G401.6 (cell line): ENCODE results near the gene TINAGL1.

ENCODE experiments used
- FAIRE-seq: peaks from 2 replicates; lab custom pipeline; 2012; peaks lifted over from hg19 to GRCh38; lab: Jason Lieb, UNC

The TINAGL1 gene

DNA sequence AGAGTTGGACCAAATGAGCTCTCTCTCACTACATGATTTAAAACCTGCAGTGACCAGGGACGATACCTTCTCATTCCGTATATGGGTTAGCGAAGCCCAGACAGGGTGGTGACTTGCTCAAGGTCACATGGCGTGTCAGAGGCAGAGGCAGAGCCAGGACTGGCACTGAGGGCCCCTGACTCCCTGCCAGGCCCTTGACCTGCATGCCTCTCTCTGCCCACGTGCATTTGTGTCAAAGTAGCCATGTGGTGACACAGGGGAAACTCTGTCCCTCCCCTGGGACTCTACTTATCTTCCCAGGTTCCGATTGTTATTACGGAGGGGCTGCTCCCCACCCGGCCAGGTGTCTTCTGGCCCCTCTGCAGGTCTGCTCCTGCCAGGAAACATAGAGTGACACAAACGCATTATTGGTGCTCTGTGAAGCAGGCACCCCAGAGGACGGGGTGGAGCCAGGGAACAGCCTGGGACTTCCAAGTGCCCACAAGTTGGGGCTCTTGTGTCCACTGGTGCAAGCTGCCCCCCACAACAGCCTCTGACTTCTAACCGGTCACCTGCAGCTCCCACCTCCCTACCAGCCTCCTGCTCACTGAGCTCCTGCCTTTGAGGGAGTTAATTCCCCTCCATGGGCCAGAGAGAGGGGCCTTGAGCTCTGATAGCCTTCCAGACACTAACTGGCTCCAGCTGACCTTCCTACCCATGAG lies 7.3 kb upstream of the TINAGL1 start:
- no peak for FAIRE-seq

DNA sequence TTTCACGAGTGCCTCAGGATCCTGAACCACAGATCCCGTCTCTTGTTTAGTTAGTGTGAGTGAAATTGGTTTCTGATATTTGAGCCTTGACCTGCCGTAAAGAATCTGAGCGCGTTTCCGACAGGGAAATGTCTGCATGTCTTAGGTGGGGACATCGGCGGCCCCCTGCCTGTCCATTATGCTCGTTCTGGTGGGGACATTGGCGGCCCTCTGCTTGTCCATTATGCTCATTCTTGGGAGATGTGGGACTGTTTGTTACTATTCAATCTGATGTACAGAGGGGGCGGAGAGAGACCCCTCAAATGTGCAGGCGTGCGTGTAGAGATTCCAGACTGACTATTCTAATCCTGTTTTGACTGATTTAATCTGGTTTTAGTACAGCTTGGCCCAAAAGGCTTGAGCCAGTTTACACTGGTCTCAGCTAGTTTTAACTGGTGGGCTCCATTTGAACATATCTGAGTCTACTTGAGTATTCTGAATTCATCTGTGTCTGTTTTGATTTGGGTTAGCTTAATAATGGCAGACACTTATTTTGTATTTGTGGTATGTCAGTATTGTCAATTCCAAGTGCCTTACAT lies 6.6 kb upstream of the TINAGL1 start:
- FAIRE-seq, result no peak

DNA sequence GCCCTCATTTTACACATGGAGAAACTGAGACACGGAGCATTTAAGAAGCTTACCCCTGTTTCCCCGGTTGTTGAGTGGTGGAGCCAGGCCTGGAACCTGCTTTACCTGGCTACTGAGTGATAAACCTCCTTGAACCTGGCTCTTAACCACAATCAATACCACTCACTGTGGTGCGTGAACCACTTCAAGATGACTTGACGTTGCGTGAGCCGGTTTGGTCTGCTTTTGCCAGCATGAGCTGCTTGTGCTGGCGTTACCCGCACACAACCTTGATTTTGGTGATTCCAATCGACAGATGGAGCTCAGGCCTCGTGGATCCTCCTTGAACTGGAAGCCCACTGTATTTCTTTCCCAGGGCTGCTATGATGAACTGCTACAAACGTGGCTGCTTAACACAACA lies 6.1 kb upstream of the TINAGL1 start:
- no peak for FAIRE-seq

DNA sequence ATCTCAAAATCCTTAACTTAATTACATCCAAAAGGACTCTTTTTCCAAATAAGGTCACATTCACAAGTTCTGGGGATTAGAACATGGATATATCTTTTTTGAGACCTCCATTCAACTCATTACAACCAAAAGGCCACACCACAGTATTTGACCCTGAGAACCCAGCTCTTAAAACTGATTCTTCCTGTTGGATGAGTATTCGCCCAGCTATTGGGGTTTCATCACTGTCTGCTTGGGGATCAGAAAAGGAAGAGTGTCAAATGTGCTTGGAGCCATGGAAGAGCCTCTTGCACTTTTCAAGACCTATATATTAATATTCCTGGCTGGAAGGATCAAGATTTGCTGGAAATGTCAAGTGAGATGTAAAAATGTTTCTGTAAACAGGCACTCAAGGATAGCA lies 5.4 kb upstream of the TINAGL1 start:
- no peak for FAIRE-seq

DNA sequence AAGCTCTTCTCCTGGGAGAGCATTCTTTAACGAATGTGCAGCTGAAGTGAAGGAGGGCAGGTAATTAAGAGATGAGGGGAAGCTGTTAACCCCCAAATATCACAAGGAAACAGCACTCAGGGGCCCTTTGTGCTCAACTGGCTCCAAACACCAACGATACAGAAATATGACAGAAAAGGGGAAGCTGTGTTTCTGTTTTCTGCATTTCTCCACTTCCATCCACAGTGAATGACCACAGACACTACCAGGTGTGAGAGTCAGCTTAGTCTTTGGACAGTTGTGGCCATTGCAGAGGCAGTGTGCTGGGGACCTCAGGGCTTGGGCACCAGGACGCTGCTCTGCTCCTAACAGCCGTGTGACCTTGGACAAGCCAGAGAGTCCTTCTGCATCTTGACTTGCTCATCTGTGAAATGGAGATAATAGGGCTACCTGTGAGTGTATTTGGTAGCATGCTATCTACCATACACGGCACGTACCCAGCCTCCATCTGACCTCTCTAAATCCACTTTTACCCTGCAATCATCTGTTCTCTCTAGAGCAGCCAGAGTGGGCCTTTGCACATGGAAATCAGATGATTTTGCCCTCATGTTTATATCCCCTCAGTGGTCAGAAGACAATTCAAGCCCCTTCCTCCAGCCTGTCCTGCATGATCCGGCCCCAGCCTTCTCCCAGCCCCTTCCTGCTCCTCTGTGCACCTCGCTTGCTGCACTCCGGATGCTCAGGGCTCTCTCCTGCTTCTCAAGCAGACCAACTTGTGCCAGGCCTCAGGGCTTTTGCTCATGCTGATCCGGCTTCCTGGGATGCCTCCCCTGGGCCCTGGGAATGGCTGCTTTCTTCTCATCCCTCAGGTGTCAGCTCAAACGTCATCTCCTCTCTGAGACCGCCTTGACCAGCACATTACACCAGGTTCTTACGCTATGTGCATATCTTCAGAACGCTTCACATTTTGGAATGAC lies 4.7 kb upstream of the TINAGL1 start:
- no peak for FAIRE-seq

DNA sequence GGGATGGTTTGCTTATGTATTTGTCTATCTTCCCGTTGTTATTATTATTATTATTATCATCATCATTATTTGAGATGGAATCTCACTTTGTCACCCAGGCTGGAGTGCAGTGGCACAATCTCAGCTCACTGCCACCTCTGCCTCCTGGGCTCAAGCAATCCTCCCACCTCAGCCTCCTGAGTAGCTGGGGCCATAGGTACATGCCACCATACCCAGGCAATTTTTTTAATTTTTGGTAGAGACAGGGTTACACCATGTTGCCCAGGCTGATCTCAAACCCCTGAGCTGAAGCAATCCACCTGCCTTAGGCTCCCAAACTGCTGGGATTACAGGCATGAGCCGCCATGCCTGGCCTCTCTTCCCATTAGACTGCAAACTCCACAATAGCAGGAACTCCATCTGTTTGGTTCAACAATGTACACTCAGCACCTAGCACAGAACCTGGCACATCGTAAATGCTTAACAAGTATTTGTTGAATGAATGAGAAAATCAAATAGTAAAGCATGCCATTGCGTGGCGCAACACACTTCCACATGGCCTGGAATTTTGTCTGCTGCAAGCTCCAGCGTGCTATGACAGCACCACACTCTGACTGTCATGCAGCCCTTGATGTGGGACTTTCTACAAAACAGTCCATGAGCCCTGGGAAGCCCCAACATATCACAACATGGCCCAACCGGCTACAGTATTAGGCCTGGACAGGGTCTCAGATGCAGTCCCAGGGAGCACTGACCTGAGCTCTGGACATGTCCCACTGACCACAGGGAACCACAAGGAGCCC lies 3.8 kb upstream of the TINAGL1 start:
- no peak for FAIRE-seq

DNA sequence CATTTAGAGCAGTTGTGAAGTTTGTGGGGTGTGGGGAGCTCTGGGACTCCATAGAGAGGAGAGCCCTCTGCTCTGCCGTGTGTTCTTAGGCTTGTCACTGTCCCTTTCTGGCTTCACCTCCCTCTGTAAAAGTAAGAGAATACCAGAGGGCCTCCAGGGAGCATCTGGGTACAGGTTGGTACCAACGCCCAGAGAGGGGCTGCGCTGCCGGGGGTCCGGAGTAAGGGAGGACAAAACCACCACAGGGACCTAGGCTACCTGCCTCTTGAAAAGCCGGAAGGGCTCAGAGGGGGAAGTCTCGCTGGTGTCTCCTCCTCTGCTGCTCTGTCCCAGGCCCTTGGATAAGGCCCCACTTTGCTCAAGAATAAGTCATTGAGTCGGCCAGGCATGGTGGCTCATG lies 3.1 kb upstream of the TINAGL1 start:
- FAIRE-seq, result no peak

DNA sequence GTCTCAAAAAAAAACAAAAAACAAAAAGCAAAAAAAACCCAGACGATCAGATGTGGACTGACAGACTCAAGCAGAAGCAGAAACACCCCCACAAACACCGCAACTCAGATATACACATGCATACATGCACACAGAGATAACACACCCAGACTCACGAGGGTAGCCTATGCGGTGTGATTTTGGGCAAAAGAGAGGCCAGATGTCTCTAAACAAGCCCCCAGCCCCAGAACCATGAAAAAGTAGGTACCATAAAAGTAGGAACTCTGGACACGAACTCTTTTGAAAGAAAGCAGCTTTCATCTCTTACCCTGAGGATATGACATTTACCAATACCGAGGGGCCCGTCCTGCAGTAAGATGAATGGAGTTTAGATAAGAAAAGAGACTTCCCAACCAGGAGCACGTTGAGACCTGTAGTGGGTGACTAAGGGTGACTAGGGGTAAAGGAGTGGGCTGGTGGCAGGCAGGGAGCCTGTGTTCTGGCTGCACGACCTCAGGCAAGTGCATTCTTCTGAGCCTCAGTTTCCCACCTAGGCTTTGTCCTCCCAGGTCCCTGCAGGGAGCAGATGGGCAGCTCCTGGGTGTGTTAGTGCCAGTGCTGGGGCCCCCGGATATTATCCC lies 1.5 kb upstream of the TINAGL1 start:
- no peak for FAIRE-seq

DNA sequence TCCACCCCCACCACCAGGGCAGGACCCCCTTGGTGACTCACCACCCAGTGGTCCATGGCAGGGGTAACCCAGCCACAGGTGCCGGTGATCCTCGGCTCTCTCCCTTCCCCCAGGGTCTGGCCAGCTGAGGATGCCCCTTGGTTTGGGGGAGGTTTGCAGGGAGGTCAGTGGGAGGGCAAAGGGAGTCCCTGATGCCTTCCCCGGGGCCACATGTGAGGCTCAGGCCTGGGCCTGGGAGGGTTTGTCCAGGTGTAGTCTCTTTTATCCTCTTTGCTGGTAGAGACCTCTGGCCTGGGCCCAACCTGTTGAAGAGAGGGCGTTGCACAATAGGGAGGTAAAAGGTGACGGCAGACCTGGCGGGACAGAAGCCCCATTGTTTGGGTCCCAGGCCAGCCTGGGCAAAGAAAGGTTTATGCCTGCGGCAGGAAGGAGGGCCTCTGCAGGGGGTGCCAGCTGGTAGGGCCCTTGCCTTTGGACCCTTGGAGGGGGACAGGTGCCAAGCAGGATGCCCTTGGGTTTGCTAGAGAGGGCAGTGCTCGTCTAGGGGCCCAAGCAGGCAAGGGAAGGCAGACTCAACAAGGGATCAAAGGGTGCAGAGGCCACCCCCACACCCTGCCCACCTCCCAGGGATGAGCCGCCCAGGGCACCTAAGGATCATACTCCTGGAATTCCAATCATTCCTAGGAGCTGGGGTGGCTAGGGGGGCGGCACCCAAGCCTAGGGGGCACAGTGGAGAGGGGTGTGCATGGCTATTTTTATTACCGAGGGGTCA lies 760 bp upstream of the TINAGL1 start:
- FAIRE-seq, result no peak

DNA sequence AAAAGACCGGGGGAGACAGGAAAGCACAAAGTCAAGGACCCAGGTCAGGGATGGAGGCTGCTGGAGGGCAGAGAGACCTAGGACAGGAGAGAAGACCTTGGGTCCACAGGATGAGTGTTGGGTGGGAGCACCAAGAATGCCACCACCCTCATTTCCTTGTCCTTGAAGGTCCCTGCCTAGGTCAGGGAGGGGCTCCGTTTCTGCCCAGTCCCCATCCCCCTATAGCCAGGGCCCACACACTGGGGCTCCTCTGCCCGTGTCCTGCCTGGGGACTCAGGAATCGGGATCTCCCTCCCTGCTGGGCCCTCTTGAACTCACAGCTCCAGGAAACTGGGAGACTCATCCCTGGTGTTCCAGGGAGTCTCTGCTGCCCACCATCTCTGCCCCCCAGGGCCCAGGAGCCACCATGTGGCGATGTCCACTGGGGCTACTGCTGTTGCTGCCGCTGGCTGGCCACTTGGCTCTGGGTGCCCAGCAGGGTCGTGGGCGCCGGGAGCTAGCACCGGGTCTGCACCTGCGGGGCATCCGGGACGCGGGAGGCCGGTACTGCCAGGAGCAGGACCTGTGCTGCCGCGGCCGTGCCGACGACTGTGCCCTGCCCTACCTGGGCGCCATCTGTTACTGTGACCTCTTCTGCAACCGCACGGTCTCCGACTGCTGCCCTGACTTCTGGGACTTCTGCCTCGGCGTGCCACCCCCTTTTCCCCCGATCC lies 584 bp downstream of the TINAGL1 start:
- FAIRE-seq, result no peak

DNA sequence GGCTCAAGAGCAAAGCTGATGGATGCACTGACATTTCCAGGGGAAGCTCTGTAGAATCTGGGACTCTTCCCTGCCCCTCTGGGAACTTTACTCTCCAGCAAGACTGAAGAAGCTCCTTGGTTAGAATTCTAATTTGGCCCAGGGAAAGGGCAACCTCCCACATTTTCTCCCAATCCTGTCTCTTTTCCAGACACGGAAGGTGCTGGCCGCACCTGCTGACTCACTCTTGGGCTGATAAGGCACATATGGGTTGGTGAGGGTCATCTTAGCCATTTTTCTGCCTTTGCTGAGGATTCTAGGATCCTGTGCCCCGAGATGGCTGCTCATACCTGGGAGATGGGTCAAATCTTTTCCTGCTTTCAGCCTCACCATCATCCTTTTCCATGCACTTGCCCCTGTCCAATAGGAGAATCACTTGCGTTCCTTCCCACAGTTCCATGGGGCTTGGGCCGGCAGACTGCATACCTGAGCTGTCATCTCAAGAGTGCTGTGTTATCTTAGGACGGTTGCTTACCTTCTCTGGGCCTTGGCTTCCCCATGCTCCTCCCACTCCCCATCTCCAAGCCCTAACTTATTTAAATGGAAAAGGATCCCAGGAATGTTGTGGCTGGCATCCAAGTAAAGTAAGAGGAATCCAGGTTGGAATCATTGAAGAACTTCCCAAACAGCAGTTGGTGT lies 1.3 kb downstream of the TINAGL1 start:
- FAIRE-seq, result peak; percentile 78

DNA sequence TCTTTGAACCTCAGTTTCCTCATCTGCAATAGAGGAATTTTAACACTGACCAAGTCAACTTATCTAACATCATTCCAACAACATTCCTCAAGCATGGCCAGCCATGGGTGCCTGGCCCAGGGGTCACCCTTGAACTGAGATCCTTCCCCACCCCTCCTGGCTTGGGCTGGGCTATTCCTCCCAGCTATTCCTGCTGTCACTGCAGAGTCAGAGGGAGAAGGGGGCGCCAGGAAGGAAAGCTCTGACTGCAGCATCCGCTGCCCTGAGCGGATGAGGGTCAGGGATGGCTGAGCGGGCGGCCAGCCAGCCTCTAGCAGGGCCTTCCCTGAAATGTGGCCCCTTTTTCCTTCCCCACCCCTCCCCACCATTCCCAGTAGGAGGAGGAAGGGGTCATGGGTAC lies 3.1 kb downstream of the TINAGL1 start:
- no peak for FAIRE-seq

DNA sequence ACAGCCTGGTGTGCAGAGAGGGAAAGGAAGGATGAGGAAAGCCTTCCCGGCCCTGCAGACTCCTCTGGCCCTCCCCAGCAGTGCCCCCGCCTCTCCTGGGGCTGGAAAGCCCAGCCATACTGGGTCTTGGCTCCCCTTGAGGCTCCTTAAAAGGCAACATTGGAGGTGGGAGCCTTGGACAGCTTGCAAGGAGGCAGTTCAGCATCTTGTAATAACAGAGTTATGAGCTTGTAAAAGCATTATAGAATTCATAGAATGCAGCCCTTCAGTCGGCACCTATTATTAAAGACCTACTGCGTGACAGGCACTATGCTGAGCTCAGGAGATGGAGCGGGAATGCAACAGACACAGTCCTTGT lies 4.2 kb downstream of the TINAGL1 start:
- FAIRE-seq, result peak; percentile 60

DNA sequence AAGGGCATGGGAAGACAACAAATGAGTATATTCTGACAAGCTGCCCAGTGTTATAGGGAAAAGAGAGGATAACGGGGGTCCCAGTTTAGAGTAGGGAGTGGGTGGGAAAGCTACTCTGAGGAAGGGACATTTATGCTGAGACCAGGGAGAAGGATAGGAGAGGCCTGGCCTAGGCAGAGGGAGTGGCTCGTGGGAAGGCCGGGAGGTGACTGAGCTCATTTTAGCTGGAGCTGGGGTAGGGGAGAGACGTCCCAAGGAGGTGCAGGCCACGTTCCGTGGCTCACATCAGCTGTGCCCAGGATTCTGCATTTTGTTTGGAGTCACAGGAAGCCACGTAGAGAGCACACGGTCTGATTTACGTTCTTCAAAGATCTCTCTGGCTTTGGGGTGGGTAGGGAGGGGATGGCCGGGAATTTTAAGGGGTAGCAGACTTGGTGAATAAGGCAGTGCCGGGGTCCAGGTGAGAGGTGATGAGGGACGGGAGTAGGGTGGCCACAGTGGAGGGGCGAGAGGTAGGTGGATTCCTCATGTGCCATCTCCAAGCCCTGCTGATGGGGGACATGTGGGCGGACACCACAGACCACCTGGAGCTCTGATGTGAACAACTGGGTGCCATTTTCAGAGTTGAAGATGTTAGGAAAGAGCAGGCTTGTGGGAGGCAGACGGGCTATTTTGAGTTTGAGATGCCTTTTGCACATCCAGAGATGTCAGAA lies 4.7 kb downstream of the TINAGL1 start:
- FAIRE-seq, result no peak

DNA sequence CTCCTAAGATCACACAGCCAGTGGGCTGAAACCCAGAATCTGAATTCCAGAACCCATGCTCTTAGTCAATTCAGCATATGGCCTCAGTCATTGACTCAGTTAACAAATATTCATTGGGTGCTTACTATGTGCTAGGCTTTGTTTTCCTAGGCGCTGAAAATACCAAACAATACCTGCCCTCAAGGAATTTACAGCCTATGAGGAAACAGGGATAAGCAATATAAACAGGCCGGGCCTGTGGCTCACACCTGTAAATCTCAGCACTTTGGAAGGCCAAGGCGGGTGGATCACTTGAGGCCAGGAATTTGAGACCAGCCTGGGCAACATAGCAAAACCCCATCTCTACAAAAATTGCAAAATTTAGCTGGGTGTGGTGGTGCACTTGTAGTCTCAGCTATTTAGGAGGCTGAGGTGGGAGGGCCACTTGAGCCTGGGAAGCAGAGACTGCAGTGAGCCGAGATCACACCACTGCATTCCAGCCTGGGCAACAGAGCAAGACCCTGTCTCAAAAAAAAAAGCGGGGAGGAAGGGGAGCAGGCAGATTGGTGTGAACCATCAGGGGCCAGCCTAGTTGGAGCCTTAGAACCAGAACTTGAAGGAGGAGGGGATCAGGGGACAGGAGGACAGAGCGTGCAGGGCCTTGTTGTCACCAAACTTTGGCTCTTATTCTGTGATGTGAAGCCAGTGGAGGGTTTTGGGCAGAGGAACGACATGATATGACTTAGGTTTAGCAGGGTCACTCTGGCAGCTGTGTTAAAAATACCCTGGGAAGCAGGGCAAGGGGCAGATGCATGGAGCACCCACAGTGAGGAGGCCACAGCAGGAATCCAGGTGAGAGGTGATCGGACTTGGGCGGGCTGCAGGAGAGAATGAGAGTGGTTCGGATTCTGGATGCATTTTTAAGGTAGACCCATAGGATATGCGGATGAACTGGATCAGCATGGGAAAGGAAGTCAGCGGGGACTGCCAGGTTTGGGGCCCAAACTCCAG lies 5.8 kb downstream of the TINAGL1 start:
- FAIRE-seq, result no peak

DNA sequence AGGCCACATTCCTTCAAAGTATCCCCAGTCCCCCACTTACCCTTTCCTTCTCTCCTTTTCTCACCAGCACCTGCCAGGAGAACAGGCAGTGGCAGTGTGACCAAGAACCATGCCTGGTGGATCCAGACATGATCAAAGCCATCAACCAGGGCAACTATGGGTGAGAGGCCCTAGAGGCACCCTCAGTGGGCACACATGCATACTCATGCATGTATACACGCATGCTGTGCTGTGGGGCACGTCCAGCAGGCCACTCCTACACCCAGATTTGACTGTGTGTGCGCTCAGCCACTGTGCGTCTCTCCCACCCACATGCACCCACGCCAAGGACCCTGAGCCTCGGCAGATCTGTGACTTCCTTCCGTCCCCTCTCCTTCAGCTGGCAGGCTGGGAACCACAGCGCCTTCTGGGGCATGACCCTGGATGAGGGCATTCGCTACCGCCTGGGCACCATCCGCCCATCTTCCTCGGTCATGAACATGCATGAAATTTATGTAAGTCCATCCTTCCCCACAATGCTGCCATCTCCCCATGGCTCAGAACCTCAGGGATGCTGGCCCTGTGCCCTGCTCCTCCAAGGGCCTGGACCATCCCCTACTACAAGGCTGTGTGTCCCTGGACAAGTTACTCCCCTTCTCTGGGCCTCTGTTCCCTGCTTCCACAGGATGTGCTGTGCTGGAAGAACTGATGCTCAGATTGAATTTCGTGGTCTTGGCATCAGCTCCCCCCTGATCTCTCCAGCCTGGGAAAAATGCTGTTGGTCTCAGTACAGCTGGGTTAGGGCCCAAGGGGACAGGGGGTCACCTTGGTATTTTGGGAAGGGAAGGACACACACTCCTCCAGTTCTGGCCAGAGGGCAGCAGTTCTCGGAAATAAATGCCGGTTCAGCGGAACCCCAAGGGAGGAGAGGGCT lies 7.0 kb downstream of the TINAGL1 start:
- FAIRE-seq, result no peak
